GM06990 (cell line): ENCODE measurements around the gene LILRB3.
A peak's percentile ranks its signal among the peaks of the same experiment; 100 is the strongest.
"Not testable (repeated sequence)": the region's sequence is repeated elsewhere in the genome, so short reads cannot be mapped to it uniquely, and the experiment has no call there.

Source experiments
- DNase-seq: peaks from one replicate; pipeline ENCODE4 v3.0.0-alpha.2; 2011; ENCODE audit not compliant: insufficient read length; ENCODE audit errors: extremely low read depth
- H3K27me3 ChIP-seq: replicated peaks from 2 replicates; pipeline ENCODE4 v1.6.0; 2011; ENCODE audit warnings: low read length; ENCODE audit not compliant: control insufficient read depth, insufficient read depth
- H3K36me3 ChIP-seq: 2 replicates; pipeline ENCODE4 v1.5.1; 2011; ENCODE audit warnings: low read length; ENCODE audit not compliant: control insufficient read depth, insufficient read depth
- H3K4me3 ChIP-seq: replicated peaks from 2 replicates; pipeline ENCODE4 v1.5.1; 2011; ENCODE audit warnings: low read depth, mild to moderate bottlenecking, control low read depth, low read length
- CTCF ChIP-seq: IDR thresholded peaks from 2 replicates; pipeline ENCODE4 v1.5.1; 2011; ENCODE audit warnings: low read length, control low read depth, mild to moderate bottlenecking, inconsistent platforms; ENCODE audit not compliant: insufficient read depth, poor library complexity, severe bottlenecking

Gene LILRB3

GRCh38 chr19:54222474-54223276 lies at the start of gene LILRB3:
LILRB3 (minus strand) TSS chr19:54223007; CDS start chr19:54222976, 31 bp downstream.
- not testable (repeated sequence) for H3K36me3 ChIP-seq, H3K4me3 ChIP-seq, DNase-seq, H3K27me3 ChIP-seq

- H3K36me3 ChIP-seq, H3K4me3 ChIP-seq, H3K27me3 ChIP-seq, DNase-seq: not testable (repeated sequence)
Observed at GRCh38 chr19:54272181-54272580, 49.4 kb upstream of the LILRB3 start.

GRCh38 chr19:54271587-54271986 lies 48.8 kb upstream of the LILRB3 start:
- H3K4me3 ChIP-seq, H3K36me3 ChIP-seq, H3K27me3 ChIP-seq, DNase-seq: not testable (repeated sequence)

GRCh38 chr19:54271106-54271505 lies 48.3 kb upstream of the LILRB3 start:
- DNase-seq = no peak
- TF ChIP-seq CTCF = no peak
- H3K36me3 ChIP-seq = no peaks in the 10 kb centered on the region
- H3K4me3 ChIP-seq = no peak overlapping the region
- no peaks in the 10 kb centered on the region; the same call in 1 of the 2 replicates for H3K27me3 ChIP-seq

GRCh38 chr19:54268936-54269335 lies 46.1 kb upstream of the LILRB3 start:
- DNase-seq = no peak
- TF ChIP-seq CTCF = no peak
- Histone ChIP-seq H3K27me3 (no peaks in the 10 kb centered on the region; the same call in 1 of the 2 replicates), H3K36me3 (no peaks in the 10 kb centered on the region), H3K4me3 (no peak overlapping the region)

GRCh38 chr19:54266133-54266532 lies 43.3 kb upstream of the LILRB3 start:
- no peaks in the 10 kb centered on the region for H3K36me3 ChIP-seq
- H3K4me3 ChIP-seq = no peak overlapping the region
- DNase-seq = no peak
- peak; percentile 81 for TF ChIP-seq CTCF
- no peaks in the 10 kb centered on the region; the same call in 1 of the 2 replicates for H3K27me3 ChIP-seq

GRCh38 chr19:54262470-54262869 lies 39.7 kb upstream of the LILRB3 start:
- Histone ChIP-seq H3K4me3 (no peak overlapping the region), H3K27me3 (peaks cover 2% of the 10 kb centered on the region), H3K36me3 (no peaks in the 10 kb centered on the region)
- TF ChIP-seq CTCF = no peak
- no peak for DNase-seq
